A549 (cell line): ENCODE results near the gene RAE1.

Experiments used
- BCL3 ChIP-seq: fragments of >200 bp; sonication (Bioruptor Twin); formaldehyde crosslinking; IDR thresholded peaks from 3 replicates; pipeline ENCODE4 v1.6.1; 2016
- BHLHE40 ChIP-seq: IDR thresholded peaks from 2 replicates; pipeline ENCODE4 v1.6.1; 2012; ENCODE audit warnings: low read depth, low read length, inconsistent platforms
- CEBPB ChIP-seq, 2 experiments: fragments of >200 bp in 1 of 2; sonication (Bioruptor Twin) in 1 of 2; formaldehyde crosslinking in 1 of 2; IDR thresholded peaks; 2 replicates each; pipeline ENCODE4 v1.6.1; 2012 to 2016
- CTCF ChIP-seq: fragments of >200 bp; sonication (Bioruptor Twin); formaldehyde crosslinking; IDR thresholded peaks from 3 replicates; pipeline ENCODE4 v1.5.1; 2016
- E2F6 ChIP-seq: IDR thresholded peaks from 2 replicates; pipeline ENCODE4 v1.6.1; 2012; ENCODE audit warnings: low read depth, borderline replicate concordance
- FOSL2 ChIP-seq, 2 experiments: fragments of 450-650 bp in 1 of 2; fragments of >200 bp in 1 of 2; sonication (Bioruptor Twin) in 1 of 2; formaldehyde crosslinking; IDR thresholded peaks; 2 replicates each; pipeline versions ENCODE4 v1.5.0 to v1.6.1; 2016 to 2020; ENCODE audit warnings: mild to moderate bottlenecking in 1 of 2, moderate library complexity in 1 of 2
- GATA3 ChIP-seq: IDR thresholded peaks from 2 replicates; pipeline ENCODE4 v1.6.1; 2012; ENCODE audit warnings: borderline replicate concordance
- JUNB ChIP-seq: fragments of >200 bp; sonication (Bioruptor Twin); formaldehyde crosslinking; IDR thresholded peaks from 2 replicates; pipeline ENCODE4 v1.6.1; 2016
- MAX ChIP-seq: IDR thresholded peaks from 2 replicates; pipeline ENCODE4 v1.6.1; 2012
- PBX3 ChIP-seq: IDR thresholded peaks from 2 replicates; pipeline ENCODE4 v1.6.1; 2012
- POLR2A ChIP-seq: IDR thresholded peaks from 2 replicates; pipeline ENCODE4 v1.6.1; 2012; ENCODE audit warnings: mild to moderate bottlenecking, low read length
- RAD21 ChIP-seq, 2 experiments: fragments of >200 bp in 1 of 2; sonication (Bioruptor Twin) in 1 of 2; formaldehyde crosslinking in 1 of 2; IDR thresholded peaks in 1 of 2; conservative IDR thresholded peaks in 1 of 2; 2 replicates in 1 of 2; 3 replicates in 1 of 2; pipeline ENCODE4 v1.6.1; 2012 to 2018; ENCODE audit warnings: inconsistent platforms in 1 of 2
- RCOR1 ChIP-seq: fragments of 150-350 bp; IDR thresholded peaks from 2 replicates; pipeline ENCODE4 v1.6.1; 2014; ENCODE audit warnings: antibody characterized with exemption, low read length, low read depth
- RFX5 ChIP-seq: fragments of 450-650 bp; IDR thresholded peaks from 2 replicates; pipeline ENCODE4 v1.7.1; 2014; ENCODE audit warnings: antibody characterized with exemption, mild to moderate bottlenecking, moderate library complexity

- TF ChIP-seq CEBPB (IDR thresholded peaks at IDR 0.05), result no peak
- TF ChIP-seq BHLHE40, result no peak
- TF ChIP-seq CTCF, result no peak
- no peak for TF ChIP-seq BCL3
- TF ChIP-seq GATA3, result no peak
- no peak for TF ChIP-seq RAD21 (conservative IDR thresholded peaks at IDR 0.05 in 1 of 2, IDR thresholded peaks at IDR 0.05 in 1 of 2)
- no peak for TF ChIP-seq POLR2A
- TF ChIP-seq PBX3, result no peak
- TF ChIP-seq E2F6, result no peak
- TF ChIP-seq RFX5, result no peak
- no peak for TF ChIP-seq RCOR1
- no peak for TF ChIP-seq JUNB
- no peak for TF ChIP-seq MAX
- no peak for TF ChIP-seq FOSL2 (IDR thresholded peaks at IDR 0.05)
- no peak for TF ChIP-seq FOSL2 (CRISPR knock-in tag; IDR thresholded peaks at IDR 0.05)
Measured at GRCh38 chr20:57370316-57370715, 19.3 kb downstream of the RAE1 start.
